ENCODE results near the gene SMPD4. TPM values are rescaled to one million over a fixed set of nuclear protein-coding genes. Genes with fewer than 3 reads are reported as not detected.
"Not testable (repeated sequence)": the region's sequence is repeated elsewhere in the genome, so short reads cannot be mapped to it uniquely, and the experiment has no call there.

The SMPD4 gene
- total RNA-seq, 2 donors from 2014 or later, result 67.6 to 83.3 TPM

DNA sequence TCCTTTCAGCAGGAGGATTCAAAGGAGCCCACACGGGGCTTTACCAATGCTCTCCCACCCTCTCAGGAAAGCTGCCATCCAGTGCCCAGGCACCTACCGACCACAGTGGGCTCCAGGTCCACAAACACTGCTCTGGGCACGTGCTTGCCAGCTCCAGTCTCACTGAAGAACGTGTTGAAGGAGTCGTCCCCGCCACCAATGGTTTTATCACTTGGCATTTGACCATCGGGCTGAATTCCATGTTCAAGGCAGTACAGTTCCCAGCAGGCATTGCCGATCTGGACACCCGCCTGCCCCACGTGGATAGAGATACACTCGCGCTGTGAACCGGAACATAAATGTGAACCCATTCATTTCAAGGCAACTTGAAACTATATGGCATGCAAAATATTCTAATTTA, 14.7 kb upstream of the SMPD4 start:
- H3K9me3 ChIP-seq (ENCODE audit: control insufficient read depth, low read length, poor library complexity, severe bottlenecking); H3K27ac Mint-ChIP-seq; H3K4me3 Mint-ChIP-seq; H3K4me1 Mint-ChIP-seq; H3K36me3 Mint-ChIP-seq (ENCODE audit: low read depth); H3K27me3 Mint-ChIP-seq; DNase-seq; ATAC-seq: not testable (repeated sequence)

DNA sequence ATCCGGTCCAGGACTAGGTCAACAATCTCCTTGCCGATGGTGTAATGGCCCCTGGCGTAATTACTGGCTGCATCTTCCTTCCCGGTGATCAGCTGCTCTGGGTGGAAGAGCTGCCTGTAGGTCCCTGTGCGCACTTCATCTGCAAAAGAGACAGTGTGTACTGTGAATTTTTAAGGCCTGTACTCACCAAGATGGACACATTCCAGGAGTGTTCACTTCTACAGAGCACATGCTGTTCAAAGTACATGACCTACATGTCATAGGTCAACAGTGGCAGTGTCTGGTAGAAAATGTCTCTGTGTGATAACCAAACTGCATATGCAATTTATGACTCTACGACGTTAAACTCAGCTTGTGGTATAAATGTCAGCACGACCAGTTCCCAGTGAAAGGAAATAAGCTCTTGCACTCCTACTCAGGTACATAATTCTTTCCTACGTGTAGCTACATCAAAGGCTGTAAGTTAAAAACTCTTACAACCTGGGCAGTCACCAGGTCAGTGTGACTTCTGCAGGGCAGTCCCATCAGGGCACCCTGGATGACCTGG, 13.8 kb upstream of the SMPD4 start:
- not testable (repeated sequence) for H3K27me3 Mint-ChIP-seq; H3K36me3 Mint-ChIP-seq (ENCODE audit: low read depth); H3K4me1 Mint-ChIP-seq; H3K9me3 ChIP-seq (ENCODE audit: control insufficient read depth, low read length, poor library complexity, severe bottlenecking); DNase-seq; H3K27ac Mint-ChIP-seq; ATAC-seq; H3K4me3 Mint-ChIP-seq

- H3K4me1 Mint-ChIP-seq; H3K27ac Mint-ChIP-seq; ATAC-seq; H3K27me3 Mint-ChIP-seq; H3K36me3 Mint-ChIP-seq (ENCODE audit: low read depth); H3K4me3 Mint-ChIP-seq; H3K9me3 ChIP-seq (ENCODE audit: control insufficient read depth, low read length, poor library complexity, severe bottlenecking); DNase-seq: not testable (repeated sequence)
These were observed 12.4 kb upstream of the SMPD4 start for GRCh38 chr2:130193824-130194223.

- ATAC-seq; H3K4me3 Mint-ChIP-seq; H3K27me3 Mint-ChIP-seq; H3K9me3 ChIP-seq (ENCODE audit: control insufficient read depth, low read length, poor library complexity, severe bottlenecking); H3K36me3 Mint-ChIP-seq (ENCODE audit: low read depth); DNase-seq; H3K27ac Mint-ChIP-seq; H3K4me1 Mint-ChIP-seq: not testable (repeated sequence)
These were observed 11.0 kb upstream of the SMPD4 start for GRCh38 chr2:130192451-130192850.

DNA sequence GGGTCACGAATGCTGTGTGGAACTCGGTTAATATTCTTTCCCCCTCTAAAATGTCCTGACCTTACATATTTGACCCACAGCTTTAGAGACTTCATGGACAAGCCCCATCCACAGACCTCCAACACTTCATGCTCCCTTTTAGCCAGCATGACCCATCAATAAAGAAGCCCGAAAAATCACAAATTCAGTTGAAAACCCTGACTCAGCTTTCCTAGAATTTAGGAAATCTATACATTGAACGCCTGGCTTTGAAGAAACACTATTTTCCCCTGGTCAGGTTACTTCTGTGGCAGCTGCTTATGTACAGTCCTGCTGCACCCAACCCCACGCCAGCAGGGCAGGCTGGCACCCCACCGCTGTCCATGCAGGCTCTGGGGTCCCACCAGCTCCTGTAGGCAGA, 9.9 kb upstream of the SMPD4 start:
- not testable (repeated sequence) for DNase-seq, H3K4me1 Mint-ChIP-seq

GRCh38 chr2:130190237-130190636, 8.8 kb upstream of the SMPD4 start:
- no peaks in the 10 kb centered on the region for H3K9me3 ChIP-seq (ENCODE audit: control insufficient read depth, low read length, poor library complexity, severe bottlenecking)
- ATAC-seq (no peak), DNase-seq (no peak)
- Mint-ChIP-seq H3K27ac (no peak overlapping the region), H3K27me3 (no peaks in the 10 kb centered on the region), H3K4me3 (no peak overlapping the region), H3K36me3 (ENCODE audit: low read depth) (no peaks in the 10 kb centered on the region), H3K4me1 (peaks cover 5% of the 10 kb centered on the region)

More for the DNA sequence above, 9.9 kb upstream of the SMPD4 start:
- H3K27ac Mint-ChIP-seq; ATAC-seq; H3K36me3 Mint-ChIP-seq (ENCODE audit: low read depth); H3K9me3 ChIP-seq (ENCODE audit: control insufficient read depth, low read length, poor library complexity, severe bottlenecking); H3K27me3 Mint-ChIP-seq; H3K4me3 Mint-ChIP-seq: not testable (repeated sequence)

GRCh38 chr2:130188958-130189357, 7.6 kb upstream of the SMPD4 start:
- ATAC-seq; H3K4me3 Mint-ChIP-seq; H3K36me3 Mint-ChIP-seq (ENCODE audit: low read depth); DNase-seq; H3K9me3 ChIP-seq (ENCODE audit: control insufficient read depth, low read length, poor library complexity, severe bottlenecking); H3K27me3 Mint-ChIP-seq; H3K4me1 Mint-ChIP-seq; H3K27ac Mint-ChIP-seq: not testable (repeated sequence)

- H3K9me3 ChIP-seq (ENCODE audit: control insufficient read depth, low read length, poor library complexity, severe bottlenecking); H3K4me3 Mint-ChIP-seq; DNase-seq; H3K4me1 Mint-ChIP-seq; H3K27me3 Mint-ChIP-seq; ATAC-seq; H3K36me3 Mint-ChIP-seq (ENCODE audit: low read depth); H3K27ac Mint-ChIP-seq: not testable (repeated sequence)
These were observed 6.7 kb upstream of the SMPD4 start for GRCh38 chr2:130187859-130188792.

GRCh38 chr2:130187268-130187667, 5.9 kb upstream of the SMPD4 start:
- ATAC-seq, result no peak
- Mint-ChIP-seq H3K36me3 (ENCODE audit: low read depth) (peaks cover 2% of the 10 kb centered on the region), H3K27me3 (no peaks in the 10 kb centered on the region), H3K27ac (no peak overlapping the region), H3K4me1 (peaks cover 9% of the 10 kb centered on the region), H3K4me3 (no peak overlapping the region)
- H3K9me3 ChIP-seq (ENCODE audit: control insufficient read depth, low read length, poor library complexity, severe bottlenecking), result no peaks in the 10 kb centered on the region
- no peak for DNase-seq

GRCh38 chr2:130186391-130186790, 5.0 kb upstream of the SMPD4 start:
- ATAC-seq (no peak), DNase-seq (no peak)
- H3K36me3 Mint-ChIP-seq (ENCODE audit: low read depth), result peaks cover 2% of the 10 kb centered on the region
- no peaks in the 10 kb centered on the region for H3K27me3 Mint-ChIP-seq
- peak overlapping the region; percentile 61 for H3K27ac Mint-ChIP-seq
- peaks cover 10% of the 10 kb centered on the region for H3K4me1 Mint-ChIP-seq
- no peaks in the 10 kb centered on the region for H3K9me3 ChIP-seq (ENCODE audit: control insufficient read depth, low read length, poor library complexity, severe bottlenecking)
- no peak overlapping the region for H3K4me3 Mint-ChIP-seq

DNA sequence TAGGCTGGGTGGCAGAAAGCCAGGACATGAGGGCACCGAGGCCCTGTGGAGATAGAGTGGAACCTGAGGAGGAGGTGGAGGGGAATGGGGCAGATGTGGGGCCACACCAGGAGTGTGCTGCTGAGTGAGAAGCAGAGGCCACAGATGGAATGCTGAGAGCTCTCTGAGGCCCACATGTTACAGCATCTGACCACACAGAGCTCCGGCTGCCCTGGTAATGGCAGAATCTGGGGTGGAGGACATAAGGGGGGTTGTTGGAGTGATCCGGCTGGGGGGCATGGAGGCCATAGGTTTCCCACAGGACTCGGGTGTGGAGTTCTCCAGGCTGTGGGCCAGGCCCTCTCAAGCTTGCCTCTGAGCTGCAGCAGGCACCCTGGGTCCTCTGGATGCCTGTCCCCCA, 4.5 kb upstream of the SMPD4 start:
- H3K4me3 Mint-ChIP-seq, result no peak overlapping the region
- DNase-seq, result no peak
- no peaks in the 10 kb centered on the region for H3K27me3 Mint-ChIP-seq
- H3K4me1 Mint-ChIP-seq, result peaks cover 14% of the 10 kb centered on the region
- H3K36me3 Mint-ChIP-seq (ENCODE audit: low read depth), result peaks cover 2% of the 10 kb centered on the region
- peak overlapping the region; percentile 61 for H3K27ac Mint-ChIP-seq
- H3K9me3 ChIP-seq (ENCODE audit: control insufficient read depth, low read length, poor library complexity, severe bottlenecking), result no peaks in the 10 kb centered on the region
- ATAC-seq, result no peak

- H3K27ac Mint-ChIP-seq, result peak overlapping the region; percentile 61
These were observed 4.0 kb upstream of the SMPD4 start for GRCh38 chr2:130185436-130185835.

GRCh38 chr2:130183512-130184373, 2.3 kb upstream of the SMPD4 start:
- H3K36me3 Mint-ChIP-seq (ENCODE audit: low read depth), result peaks cover 2% of the 10 kb centered on the region
- H3K4me3 Mint-ChIP-seq, result peak overlapping the region; percentile 78
- no peaks in the 10 kb centered on the region for H3K27me3 Mint-ChIP-seq
- H3K9me3 ChIP-seq (ENCODE audit: control insufficient read depth, low read length, poor library complexity, severe bottlenecking), result no peaks in the 10 kb centered on the region
- no peak for DNase-seq
- peaks cover 16% of the 10 kb centered on the region for H3K4me1 Mint-ChIP-seq
- peak overlapping the region; percentile 86 for H3K27ac Mint-ChIP-seq
- no peak for ATAC-seq

More at GRCh38 chr2:130185436-130185835, 4.0 kb upstream of the SMPD4 start:
- H3K4me3 Mint-ChIP-seq, result peak overlapping the region; percentile 41
- no peaks in the 10 kb centered on the region for H3K27me3 Mint-ChIP-seq
- ATAC-seq, result no peak
- H3K36me3 Mint-ChIP-seq (ENCODE audit: low read depth), result peaks cover 2% of the 10 kb centered on the region
- H3K4me1 Mint-ChIP-seq, result peaks cover 16% of the 10 kb centered on the region
- H3K9me3 ChIP-seq (ENCODE audit: control insufficient read depth, low read length, poor library complexity, severe bottlenecking), result no peaks in the 10 kb centered on the region
- no peak for DNase-seq
